Activated T-cell treated with anti-CD3 and anti-CD28 coated beads for 48 hours (primary cell): ENCODE data around the gene STXBP1.
"Not testable (repeated sequence)": the region's sequence is repeated elsewhere in the genome, so short reads cannot be mapped to it uniquely, and the experiment has no call there.

Source experiments
- DNase-seq: peaks from one replicate; pipeline ENCODE4 v3.0.0-alpha.2; 2020; ENCODE audit warnings: low read depth

Gene STXBP1

DNA sequence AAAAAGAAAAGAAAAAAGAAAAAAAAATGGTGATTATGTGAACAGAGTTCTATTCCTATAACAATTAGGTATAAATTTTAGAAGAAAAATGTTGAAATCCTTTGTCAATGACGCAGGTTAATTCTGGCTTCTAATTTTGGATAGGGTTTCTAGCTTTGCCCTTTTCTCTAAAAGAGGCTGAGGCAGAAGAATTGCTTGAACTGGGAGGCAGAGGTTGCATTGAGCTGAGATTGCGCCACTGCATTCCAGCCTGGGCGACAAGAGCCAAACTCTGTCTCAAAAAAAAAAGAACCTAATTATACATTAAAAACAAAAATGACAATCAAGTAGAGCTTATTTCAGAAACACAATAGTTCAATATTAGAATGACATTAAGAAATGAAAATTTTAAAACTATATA is 2.9 kb downstream of the STXBP1 start:
- DNase-seq = no peak

DNA sequence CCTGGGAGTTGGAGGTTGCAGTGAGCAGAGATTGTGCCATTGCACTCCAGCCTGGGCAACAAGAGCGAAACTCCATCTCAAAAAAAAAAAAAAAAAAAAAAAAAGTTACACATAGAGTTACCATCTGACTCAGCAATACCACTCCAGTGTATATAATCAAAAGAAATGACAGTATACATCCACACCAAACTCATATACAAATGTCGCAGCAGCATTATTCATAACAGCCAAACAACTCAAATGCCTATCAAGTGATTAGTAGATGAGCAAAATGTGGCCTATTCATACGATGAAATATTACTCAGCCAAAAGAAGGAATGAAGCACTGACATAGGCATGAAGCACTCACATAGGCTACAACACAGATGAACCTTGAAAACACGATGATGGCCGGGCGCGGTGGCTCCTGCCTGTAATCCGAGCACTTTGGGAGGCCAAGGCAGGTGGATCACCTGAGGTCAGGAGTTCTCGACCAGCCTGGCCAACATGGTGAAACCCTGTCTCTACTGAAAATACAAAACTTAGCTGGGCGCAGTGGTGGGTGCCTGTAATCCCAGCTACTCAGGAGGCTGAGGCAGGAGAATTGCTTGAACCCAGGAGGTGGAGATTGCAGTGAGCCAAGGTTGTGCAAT is 9.4 kb downstream of the STXBP1 start:
- not testable (repeated sequence) for DNase-seq

DNA sequence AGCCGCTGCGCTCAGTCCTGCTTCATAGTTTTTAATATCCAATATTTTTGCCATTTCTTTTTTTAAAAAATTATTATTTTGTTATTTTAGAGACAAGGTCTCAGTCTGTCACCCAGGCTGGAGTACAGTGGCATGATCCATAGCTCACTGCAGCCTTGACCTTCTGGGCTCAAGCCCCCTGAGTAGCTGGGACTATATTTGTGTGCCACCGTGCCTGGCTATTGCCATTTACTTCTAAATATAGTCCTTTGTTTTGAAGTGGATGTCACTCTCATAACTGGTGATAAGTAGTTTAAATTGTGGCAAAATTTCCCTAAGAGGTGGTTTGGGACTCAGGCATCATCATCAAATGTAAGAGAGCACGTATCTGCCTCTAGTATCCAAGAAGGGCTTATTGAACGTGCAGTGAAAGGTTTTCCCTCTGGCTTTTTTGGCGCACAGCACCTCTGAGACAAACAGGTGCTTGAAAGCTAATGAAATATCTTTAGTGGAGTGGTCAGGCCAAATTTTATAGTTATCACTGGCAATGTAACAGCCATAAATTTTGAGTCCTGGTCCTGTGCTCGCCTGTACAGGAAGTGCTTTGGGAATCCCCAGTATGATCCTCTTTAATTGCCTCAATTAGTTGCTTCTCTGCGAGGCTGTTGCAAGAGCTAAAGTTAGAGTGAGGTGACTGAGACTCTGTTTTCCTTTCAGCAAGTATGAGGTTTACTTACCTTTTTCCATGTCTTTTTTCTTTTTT is 14.8 kb downstream of the STXBP1 start:
- no peak for DNase-seq

DNA sequence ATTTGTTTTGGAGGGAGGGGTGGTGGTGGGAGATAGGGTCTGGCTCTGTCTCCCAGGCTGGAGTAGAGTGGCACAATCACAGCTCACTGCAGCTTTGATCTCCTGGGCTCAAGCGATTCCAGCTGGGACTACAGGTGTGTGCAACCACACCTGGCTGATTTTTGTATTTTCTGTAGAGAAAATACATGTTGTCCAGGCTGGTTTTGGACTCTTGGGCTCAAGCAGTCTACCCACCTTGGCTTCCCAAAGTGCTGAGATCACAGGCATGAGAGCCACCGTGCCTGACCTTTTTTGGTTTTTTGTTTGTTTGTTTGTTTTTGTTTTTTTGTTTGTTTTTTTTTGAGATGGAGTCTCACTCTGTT is 15.4 kb downstream of the STXBP1 start:
- no peak for DNase-seq

DNA sequence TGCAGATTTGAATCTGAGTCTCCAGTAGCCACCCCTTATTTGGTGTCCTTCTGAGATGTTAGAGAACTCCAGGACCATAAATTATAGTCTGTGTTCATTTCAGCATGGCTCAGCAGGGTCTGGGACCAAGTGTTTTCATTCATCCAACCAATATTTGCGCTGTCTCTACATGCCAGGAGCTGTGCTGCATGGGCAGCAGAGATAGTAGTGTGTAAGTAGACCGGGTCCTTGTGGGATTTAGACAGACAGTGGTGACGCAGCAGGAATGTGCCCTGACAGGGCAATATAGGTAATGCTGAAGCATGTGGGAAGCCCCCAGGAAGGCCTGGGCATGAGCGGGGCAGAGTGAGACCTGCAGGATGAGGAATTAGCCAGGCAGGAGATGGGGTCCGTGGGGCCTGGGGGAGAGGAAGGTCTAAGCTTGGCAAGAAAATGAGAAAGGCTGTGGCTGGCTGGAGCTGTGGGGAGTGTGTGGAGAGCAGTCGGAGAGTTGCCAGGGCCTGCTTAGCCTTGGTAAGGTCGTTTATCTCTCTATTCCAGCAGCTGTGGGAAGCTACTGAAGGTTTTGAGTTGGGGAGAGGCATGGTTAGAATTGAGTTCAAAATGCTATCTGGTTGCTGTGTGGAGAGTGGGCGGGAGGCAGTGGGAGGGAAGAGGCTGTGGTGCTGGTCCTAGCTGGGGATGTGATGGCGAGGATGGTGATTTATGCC is 16.8 kb downstream of the STXBP1 start:
- DNase-seq = no peak

DNA sequence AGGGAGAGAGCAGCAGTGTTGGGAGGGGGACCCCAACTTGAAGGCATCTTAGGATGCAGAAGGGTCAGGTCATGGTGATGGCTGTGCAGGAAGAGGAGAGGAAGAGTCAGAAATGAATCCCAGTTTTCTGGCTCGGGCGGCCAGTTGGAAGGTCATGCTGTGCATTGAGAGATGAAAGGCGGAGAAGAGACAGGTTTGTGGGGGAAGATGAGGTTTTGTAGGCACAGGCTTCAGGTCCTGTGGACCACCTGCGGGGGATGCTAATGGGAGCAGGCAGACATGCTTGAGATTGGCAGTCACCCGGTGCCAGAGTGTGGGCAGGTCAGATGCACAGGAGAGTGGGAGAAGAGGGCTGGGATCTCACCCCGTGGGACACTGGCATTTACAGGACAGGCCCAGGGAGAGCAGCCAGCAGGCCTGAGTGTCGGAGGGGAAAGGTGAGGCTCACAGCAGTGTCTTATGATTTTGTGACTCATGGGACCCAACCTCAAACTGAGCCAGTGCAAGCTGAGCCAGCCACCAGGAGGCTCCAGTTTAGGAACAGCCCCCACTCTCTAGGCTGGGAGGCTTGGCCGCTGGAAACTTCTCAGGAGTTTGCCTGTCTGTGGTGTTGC is 17.5 kb downstream of the STXBP1 start:
- no peak for DNase-seq

DNA sequence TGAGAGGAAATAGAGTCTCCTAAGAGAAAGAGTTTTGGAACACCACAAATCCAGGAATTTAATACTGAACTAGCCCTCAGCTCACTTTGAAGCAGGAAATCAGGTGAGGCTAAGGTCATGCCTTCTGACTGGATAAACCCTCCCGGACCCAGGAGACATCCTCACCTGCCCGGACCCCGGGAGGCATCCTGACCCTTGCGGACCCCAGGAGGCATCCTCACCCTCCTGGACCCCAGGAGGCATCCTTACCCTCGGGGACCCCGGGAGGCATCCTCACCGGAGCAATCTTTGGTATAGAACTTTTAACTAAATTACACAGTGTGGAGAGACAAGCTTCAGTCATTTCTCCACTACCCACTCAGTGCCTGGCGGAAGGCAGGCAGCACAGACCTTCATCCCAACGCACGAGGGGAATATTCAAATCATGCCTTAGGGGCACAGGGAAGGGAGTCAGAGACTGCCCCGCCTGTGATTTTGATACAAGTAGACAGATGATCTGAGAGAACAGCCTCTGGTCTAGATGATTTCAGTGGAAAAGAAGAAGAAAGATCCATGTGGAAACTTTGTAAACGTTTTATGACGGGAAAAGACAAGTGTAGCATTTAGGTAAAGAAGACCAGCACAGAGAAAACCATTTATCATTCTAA is 21.3 kb downstream of the STXBP1 start:
- DNase-seq = no peak

DNA sequence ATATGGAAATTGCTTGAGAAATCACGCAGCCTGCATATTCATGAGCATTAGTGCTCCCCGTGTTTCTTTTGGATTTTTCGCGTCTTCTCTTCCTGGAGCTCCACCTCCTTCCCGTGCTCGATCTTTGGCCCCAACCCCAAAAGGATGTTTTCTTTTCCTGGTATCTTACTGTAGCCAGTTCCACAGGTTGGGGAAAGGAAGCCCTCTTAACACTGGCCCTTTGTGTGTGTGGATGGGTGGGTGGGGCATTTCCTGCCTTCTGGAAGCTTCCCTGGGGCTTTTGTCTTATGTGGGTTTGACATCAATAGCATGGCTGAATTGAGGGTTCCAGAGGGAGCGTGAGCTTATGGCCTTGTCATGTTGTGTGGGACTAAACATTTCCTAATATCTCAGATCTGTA is 21.9 kb downstream of the STXBP1 start:
- no peak for DNase-seq

DNA sequence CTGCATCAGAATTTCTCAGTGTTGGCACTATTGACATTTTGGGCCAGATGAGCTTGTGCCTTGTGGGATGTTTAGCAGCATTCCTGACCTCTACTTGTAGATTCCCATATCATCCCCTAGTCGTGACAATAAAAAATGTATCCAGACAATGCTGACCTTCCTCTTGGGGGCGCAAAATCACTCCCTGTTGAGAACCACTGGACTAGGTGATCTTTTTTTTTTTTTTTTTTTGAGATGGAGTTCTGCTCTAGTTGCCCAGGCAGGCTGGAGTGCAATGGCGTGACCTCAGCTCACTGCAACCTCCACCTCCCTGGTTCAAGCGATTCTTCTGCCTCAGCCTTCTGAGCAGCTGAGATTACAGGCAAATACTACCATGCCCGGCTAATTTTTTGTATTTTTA is 22.6 kb downstream of the STXBP1 start:
- DNase-seq = no peak

DNA sequence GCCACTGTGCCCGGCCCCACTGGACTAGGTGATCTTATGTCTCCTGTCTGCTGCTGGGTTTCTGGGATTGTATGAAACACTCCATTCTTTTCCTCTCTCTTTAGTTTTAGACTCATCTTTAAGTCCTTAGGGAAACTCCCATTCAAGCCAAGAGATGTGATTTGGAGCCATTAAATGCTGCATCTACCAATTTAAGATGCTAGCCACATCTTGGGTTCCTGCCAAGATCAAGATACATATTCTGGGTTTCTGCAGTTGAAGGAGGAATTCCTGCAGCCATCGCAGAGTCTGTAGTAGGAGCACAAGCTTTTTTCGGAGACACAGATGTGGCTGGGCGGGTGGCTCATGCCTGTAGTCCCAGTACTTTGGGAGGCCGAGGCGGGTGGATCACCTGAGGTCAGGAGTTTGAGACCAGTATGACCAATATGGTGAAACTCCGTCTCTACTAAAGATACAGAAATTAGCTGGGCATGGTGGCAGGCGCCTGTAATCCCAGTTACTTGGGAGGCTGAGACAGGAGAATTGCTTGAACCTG is 23.2 kb downstream of the STXBP1 start:
- DNase-seq = no peak

DNA sequence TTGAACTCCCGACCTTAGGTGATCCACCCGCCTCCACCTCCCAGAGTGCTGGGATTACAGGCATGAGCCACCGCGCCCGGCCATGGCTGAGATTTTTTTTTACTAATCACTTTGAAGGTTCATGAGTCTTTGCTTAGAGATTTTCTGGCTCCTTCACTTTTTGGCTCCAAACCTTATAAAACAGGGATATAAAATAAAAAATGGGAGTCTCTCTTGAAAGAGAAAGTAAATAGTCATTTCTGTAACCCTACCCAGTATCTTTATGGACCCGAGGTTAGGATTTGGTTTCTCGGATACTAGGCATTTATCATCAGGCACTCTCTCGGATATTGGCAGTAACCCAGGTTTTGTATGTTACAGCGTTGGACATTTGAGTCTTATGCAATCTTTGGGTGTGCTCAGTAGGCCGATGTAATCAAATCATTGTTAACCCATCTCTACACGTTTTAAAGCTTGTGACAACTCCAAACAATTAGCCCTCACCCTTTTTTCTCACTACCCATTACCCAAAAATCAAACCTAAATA is 25.3 kb downstream of the STXBP1 start:
- no peak for DNase-seq

DNA sequence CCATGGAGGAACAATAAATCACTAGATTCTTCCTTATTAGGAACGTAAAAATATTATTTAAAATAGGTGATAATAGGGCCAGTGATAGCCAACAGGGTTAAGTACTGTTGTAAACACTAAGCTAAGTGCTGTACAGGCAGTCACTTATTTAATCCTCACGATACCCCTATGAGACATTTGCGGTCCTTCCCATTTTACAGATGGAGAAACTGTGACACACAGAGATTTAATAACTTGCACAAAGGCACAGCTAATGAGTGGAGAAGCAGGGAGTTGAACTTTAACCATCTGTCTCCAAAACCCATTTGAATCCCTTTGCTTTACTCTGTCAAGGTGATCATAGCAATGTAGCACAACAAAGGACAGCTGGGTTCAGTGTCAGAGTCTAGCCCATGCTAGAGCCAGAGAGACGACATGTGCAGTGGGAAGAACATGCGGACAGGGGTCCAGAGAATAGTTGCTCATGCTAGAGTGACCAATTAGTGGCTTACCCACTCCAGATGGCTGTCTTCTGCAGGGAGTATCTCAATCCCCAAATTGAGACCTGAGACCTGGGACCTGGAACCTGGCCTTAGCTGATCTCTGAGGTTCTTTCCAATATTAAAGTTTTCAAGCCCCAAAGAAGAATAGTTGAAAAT is 28.9 kb downstream of the STXBP1 start:
- no peak for DNase-seq

DNA sequence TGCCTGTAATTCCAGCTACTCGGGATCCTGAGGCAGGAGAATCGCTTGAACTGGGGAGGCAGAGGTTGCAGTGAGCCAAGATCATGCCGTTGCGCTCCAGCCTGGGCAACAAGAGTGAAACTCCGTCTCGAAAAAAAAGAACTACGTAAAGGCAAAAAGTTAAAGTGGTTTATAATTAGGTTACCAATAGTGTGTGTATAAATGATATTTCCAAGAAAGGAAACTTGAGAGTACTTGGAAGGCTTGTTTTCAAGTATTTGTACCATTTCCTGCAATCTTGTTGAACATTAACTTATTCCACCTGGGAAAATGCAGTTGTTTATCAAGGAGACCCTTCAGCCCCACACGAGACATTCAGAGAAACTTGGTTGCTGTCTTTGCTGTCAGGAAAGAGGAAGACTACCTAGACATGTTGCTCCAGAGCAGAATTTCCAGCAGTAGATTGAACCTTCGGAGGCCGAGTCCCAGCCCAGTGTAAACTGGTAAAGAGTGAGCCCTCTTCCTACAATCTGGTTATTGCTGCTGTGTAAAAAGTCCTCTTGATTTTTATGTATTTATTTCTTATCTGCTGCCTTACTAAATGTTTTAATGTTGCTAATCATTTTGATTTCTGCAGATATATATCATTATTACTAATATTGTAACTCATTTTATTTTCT is 30.1 kb downstream of the STXBP1 start:
- no peak for DNase-seq

DNA sequence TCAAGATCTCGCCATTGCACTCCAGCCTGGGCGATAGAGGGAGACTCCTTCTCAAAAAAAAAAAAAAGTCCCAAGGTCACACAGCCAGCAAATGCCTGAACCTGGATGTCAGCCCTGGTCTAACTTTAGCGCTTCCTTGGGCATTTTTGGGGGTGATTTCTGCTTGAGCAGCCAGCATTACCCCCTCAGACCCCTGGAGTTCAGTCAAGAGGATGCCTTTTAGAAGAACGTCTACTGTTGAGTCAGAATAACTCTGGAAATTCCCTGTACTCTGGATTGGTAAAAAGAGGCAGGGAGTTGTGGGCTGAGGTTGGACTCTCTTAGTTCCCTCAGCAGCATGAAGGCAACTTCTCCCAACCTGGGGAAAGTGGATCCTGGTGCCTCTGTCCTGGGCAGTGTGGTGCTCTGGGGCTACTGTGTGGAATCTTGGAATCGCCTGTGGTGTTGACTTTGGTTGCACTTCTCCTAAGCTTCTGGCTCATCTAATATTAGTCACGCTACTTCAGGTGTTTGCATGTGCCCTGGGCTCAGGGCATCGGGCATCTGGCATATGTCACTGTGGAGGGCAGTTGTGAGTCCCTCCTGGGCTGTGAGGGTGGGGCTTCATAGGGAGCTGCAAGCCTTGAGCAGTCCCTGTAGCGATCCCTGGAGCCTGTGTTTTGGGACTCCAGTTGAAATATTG is 32.2 kb downstream of the STXBP1 start:
- DNase-seq = no peak

DNA sequence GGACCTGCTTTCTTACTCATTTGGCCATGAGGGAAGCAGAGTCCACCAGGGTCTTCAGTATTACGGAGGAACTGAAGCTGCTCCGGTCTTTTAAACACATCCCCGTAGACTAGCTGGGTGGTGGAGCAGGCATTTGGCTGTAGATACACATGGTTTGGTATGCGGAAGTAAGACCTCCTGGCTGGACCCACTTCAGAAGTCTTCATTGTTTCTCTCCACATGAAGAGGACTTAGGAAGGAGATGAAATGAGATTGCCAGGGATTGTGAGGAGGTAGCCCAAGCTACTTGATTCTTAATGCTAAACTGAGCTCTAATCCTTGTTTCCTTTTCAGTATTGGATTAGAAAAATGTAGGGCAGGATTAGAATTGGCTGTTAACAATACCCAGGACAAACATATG is 32.9 kb downstream of the STXBP1 start:
- DNase-seq = no peak

DNA sequence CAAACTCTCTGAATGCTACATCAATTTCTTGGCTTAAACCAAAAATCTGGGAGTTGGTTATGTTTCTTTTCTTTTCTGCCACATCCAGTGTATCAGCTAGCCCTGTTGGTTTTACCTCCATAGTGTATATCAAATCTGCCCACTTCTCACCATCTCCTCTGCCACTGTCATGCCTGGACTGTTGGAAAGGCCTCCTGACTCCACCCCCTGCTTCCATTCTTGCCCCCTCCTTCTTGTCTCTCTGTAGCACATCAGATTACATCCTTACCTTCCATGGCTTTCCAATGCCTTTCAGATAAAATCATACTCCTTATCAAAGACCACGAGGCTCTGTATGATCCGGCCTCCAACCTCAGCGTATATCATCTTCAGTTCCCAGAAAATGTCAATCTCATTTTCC is 35.4 kb downstream of the STXBP1 start:
- no peak for DNase-seq

DNA sequence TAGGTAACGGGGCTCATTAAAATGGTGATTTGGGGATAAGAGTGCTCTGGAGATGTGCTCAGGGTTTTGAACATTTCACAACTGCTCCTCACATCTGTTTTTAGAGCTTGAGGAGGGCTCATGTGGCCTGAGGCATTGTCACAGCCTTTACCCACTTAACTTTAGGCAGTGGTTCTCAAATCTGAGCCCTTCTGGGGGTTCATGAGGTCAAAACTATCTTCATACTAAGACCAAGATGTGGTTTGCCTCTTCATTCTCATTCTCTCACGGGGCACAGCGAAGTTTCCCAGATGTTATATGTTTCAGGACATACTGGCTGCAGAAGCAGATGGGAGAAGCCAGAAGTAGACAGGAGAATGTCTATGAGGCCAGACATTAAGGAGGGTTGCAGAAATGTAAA is 38.4 kb downstream of the STXBP1 start:
- DNase-seq = no peak

DNA sequence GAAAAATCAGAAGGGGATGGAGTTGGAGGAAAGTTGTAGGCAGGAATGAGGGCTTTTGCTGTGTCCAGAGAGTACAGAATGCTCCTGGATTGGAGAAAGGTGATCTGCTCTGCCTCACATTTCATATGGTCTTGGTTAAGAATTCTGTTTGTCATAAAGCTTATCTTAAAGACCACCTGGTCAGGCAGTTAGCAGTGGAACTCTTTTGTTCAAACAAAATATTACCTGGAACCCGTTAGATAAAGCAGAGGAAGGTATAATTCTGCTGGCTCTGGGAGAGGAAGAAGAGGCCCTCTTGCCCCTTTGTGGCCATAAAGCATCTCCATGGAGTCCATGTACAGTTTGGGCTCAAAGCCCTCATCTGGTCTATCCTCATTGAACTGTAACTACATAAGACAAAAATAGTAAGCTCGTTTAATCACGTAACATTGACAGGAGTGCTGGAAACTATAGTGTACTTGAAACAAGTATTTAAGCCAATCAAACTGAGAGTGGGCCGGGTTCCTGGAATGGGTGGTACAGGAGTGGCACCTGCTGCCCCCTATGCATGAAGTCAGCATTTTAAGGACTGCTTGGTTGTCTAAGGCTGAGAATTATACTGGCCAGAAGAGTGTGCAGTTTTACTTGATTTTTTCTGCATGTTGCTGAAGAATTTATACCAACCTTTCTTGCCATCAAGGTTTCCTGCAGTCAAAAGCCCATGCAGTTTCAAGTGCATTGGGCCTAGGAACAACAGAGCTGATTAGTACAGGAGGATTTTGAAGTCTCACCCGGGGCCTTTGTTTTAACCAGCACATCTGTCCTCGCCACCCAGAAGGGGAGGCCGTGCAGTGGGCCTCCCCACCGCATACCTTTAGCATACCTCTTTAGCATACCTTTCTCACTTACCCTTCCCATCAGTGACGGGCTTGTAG is 39.9 kb downstream of the STXBP1 start:
- no peak for DNase-seq

DNA sequence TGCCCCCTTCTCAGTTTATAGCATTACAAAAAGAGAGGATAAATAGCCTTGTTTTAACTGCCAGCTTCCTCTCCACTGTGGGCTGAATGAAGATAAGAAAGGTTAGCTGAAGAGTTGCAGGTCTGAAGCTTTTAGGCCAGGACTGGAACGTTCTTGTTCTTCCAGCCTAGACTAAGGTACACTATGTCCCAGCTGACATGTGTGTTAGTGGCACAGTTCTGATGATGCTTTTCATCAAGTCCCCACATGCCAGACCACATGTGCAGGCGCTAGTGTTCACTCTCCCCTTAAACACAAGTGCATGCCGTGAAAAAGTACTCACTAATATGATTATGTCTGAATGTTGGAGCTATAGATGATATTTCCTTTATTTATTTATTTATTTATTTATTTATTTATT is 40.7 kb downstream of the STXBP1 start:
- DNase-seq = no peak
